Measurements from ENCODE around the gene DAPK2.

The DAPK2 gene

DNA sequence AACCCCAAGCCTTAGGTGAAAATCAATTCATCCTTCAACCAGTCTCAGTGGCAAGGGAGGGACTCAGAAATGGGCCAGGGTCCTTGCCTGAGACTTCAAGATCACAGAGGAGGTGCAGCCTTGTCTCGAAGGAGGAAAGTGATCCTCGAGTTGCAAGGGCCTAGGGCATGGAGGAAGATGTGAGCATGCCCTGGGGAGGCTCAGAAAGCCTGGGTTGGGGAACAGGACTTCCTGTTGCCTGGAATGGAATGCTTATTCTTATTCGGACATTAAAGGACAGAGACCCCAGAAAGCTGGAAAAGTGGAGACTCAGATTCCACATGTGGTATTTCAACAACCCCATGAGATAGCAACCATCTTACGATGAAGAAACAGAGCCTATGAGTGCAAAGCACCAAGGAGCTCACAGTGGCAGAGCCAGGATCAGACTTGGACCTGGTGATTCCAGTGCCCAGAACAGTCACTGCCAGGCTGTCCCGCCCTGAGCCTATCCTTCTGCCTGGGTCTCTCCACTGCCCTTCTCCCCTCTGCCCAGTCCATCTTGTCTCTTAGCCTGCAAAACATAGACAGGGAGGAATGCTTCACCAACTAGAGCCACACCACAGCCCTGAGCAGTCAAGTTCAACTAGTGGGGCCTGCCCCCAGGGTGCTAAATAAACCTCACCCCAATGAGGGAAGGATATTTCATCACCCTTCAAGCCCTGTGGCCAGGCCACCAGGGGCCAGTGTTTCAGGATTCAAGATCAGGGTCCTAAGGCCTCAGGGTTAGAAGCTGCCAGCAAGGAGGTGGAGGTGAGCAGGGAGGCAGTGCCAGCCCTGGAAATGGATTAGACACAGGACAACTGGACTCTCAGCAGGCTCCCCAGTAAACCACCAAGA lies 21.9 kb downstream of the DAPK2 start:
- H3K9me3 ChIP-seq (ENCODE audit: low read depth, low read length), result no peaks in the 10 kb centered on the region
- H3K9ac ChIP-seq (ENCODE audit: insufficient read length), result no peak overlapping the region
- DNase-seq (ENCODE audit: low read depth, low spot score), result no peak
- H3K4me3 ChIP-seq, result no peak overlapping the region
- TF ChIP-seq FOXP2 (optimal IDR thresholded peaks at IDR 0.05; ENCODE audit: control extremely low read depth, extremely low read length, insufficient read depth) (no peak), POLR2AphosphoS5 (IDR thresholded peaks at IDR 0.05; ENCODE audit: borderline replicate concordance, low read depth, low read length) (no peak), EZH2 (IDR thresholded peaks at IDR 0.05) (no peak)
- H3K36me3 ChIP-seq (ENCODE audit: insufficient read depth, low read length), result no peaks in the 10 kb centered on the region
- no peak overlapping the region for H3K27ac ChIP-seq

GRCh38 chr15:64023220-64023619 lies 23.1 kb downstream of the DAPK2 start:
- Histone ChIP-seq H3K9ac (ENCODE audit: insufficient read length) (no peak overlapping the region), H3K4me3 (no peak overlapping the region), H3K9me3 (ENCODE audit: low read depth, low read length) (no peaks in the 10 kb centered on the region), H3K27ac (no peak overlapping the region), H3K36me3 (ENCODE audit: insufficient read depth, low read length) (no peaks in the 10 kb centered on the region)
- TF ChIP-seq EZH2 (IDR thresholded peaks at IDR 0.05) (no peak), FOXP2 (optimal IDR thresholded peaks at IDR 0.05; ENCODE audit: control extremely low read depth, extremely low read length, insufficient read depth) (no peak), POLR2AphosphoS5 (IDR thresholded peaks at IDR 0.05; ENCODE audit: borderline replicate concordance, low read depth, low read length) (no peak)
- no peak for DNase-seq (ENCODE audit: low read depth, low spot score)

- no peak overlapping the region for H3K9ac ChIP-seq (ENCODE audit: insufficient read length)
- H3K9me3 ChIP-seq (ENCODE audit: low read depth, low read length), result no peaks in the 10 kb centered on the region
- no peaks in the 10 kb centered on the region for H3K36me3 ChIP-seq (ENCODE audit: insufficient read depth, low read length)
- H3K27ac ChIP-seq, result no peak overlapping the region
- no peak overlapping the region for H3K4me3 ChIP-seq
- TF ChIP-seq EZH2 (IDR thresholded peaks at IDR 0.05), result no peak
- no peak for TF ChIP-seq POLR2AphosphoS5 (IDR thresholded peaks at IDR 0.05; ENCODE audit: borderline replicate concordance, low read depth, low read length)
- no peak for TF ChIP-seq FOXP2 (optimal IDR thresholded peaks at IDR 0.05; ENCODE audit: control extremely low read depth, extremely low read length, insufficient read depth)
- no peak for DNase-seq (ENCODE audit: low read depth, low spot score)
These were observed 23.7 kb downstream of the DAPK2 start for GRCh38 chr15:64022571-64022970.

DNA sequence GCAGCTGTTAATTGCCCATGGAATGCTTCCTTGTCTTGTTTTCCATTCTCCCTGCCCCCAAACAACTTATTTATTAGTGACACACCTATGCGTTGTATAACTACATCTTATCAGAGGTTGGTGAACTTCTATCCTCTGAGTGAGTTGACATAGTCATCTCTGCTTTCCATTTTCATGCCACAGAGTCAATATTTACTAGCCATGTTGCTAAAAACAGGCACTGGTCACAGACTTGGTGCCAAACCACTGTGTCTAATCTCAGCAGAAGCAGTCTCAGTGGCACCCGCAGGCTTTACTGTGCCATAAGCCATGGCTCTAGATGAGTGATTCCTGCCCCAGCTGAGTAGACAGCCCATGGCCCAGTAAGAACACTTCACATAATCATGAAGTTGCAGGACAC lies 26.5 kb downstream of the DAPK2 start:
- H3K9me3 ChIP-seq (ENCODE audit: low read depth, low read length), result no peaks in the 10 kb centered on the region
- H3K27ac ChIP-seq, result no peak overlapping the region
- H3K4me3 ChIP-seq, result no peak overlapping the region
- no peaks in the 10 kb centered on the region for H3K36me3 ChIP-seq (ENCODE audit: insufficient read depth, low read length)
- no peak for DNase-seq (ENCODE audit: low read depth, low spot score)
- TF ChIP-seq POLR2AphosphoS5 (IDR thresholded peaks at IDR 0.05; ENCODE audit: borderline replicate concordance, low read depth, low read length) (no peak), EZH2 (IDR thresholded peaks at IDR 0.05) (no peak), FOXP2 (optimal IDR thresholded peaks at IDR 0.05; ENCODE audit: control extremely low read depth, extremely low read length, insufficient read depth) (no peak)
- H3K9ac ChIP-seq (ENCODE audit: insufficient read length), result no peak overlapping the region

DNA sequence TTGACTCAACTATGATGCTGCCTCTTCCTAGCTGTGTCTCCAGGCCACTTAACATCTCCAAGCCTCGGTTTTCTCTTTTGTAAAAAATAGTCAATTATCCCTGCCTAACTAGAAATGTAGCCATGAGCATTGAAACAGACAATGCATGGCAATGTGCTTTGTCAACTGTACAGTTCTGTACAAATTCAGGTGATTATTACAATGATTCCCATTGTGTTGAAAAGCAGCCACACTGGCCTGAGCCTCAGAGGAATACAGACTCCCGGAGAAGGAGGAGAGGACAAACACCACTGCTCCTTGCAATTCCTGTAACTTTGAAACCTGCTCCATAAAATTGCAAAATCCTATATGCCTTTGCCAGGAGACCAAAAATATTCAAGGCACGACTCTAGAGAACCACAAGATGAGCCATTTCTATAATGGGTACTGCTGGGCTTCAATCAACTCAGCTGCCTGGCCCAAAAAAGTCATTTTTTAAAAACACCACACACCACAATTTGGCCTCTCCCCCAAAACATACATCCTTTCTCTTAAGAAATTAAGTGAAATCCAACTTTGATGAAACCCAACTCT lies 28.6 kb downstream of the DAPK2 start:
- Histone ChIP-seq H3K36me3 (ENCODE audit: insufficient read depth, low read length) (no peaks in the 10 kb centered on the region), H3K27ac (no peak overlapping the region), H3K9me3 (ENCODE audit: low read depth, low read length) (no peaks in the 10 kb centered on the region), H3K9ac (ENCODE audit: insufficient read length) (no peak overlapping the region), H3K4me3 (no peak overlapping the region)
- DNase-seq (ENCODE audit: low read depth, low spot score), result no peak
- no peak for TF ChIP-seq POLR2AphosphoS5 (IDR thresholded peaks at IDR 0.05; ENCODE audit: borderline replicate concordance, low read depth, low read length)

DNA sequence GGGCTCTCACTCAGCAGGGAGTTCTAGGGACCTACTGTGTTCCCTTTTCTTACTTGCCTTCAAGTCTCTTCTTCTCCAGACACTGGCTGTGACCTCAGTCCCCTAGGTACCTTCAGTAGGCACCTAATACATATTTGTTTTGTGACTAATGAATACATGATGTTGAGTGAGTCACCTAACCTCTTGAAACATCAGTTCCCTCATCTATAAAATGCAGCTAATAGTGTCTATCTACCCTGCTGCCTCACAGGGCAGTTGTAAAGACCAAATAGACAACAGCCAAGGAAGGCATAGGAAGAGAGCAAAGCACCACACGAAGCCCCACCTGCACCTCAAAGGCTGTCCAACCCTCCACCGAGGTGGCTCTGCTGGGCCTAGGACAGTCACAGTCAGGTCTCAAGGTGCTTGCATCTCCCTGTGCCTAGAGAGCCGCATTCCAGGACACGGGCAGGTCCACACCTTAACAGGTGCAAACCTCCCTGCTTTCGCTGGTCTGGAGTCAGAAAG lies 29.1 kb downstream of the DAPK2 start:
- no peak overlapping the region for H3K27ac ChIP-seq
- no peaks in the 10 kb centered on the region for H3K36me3 ChIP-seq (ENCODE audit: insufficient read depth, low read length)
- TF ChIP-seq POLR2AphosphoS5 (IDR thresholded peaks at IDR 0.05; ENCODE audit: borderline replicate concordance, low read depth, low read length) (no peak), EZH2 (IDR thresholded peaks at IDR 0.05) (no peak), FOXP2 (optimal IDR thresholded peaks at IDR 0.05; ENCODE audit: control extremely low read depth, extremely low read length, insufficient read depth) (no peak)
- no peaks in the 10 kb centered on the region for H3K9me3 ChIP-seq (ENCODE audit: low read depth, low read length)
- no peak overlapping the region for H3K9ac ChIP-seq (ENCODE audit: insufficient read length)
- no peak overlapping the region for H3K4me3 ChIP-seq
- no peak for DNase-seq (ENCODE audit: low read depth, low spot score)

DNA sequence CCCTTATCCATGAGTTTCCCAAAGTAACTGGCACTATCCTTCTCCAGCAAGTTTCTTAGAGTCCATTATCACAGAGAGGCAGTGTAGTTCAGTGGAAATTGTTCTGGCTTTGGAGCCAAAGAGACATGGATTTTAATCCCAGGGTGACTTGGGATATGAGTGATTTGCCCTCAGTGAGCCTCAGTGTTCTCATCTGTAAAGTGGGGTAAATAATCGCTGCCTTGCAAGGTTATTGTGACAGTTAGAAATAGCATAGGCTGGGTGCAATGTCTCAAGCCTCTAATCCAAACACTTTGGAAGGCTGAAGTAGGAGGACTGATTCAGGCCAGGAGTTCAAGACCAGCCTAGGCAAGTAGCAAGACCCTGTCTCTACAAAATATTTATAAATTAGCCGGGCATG lies 30.0 kb downstream of the DAPK2 start:
- Histone ChIP-seq H3K27ac (no peak overlapping the region), H3K4me3 (no peak overlapping the region), H3K9ac (ENCODE audit: insufficient read length) (no peak overlapping the region), H3K36me3 (ENCODE audit: insufficient read depth, low read length) (no peaks in the 10 kb centered on the region), H3K9me3 (ENCODE audit: low read depth, low read length) (no peaks in the 10 kb centered on the region)
- no peak for DNase-seq (ENCODE audit: low read depth, low spot score)
- TF ChIP-seq POLR2AphosphoS5 (IDR thresholded peaks at IDR 0.05; ENCODE audit: borderline replicate concordance, low read depth, low read length) (no peak), EZH2 (IDR thresholded peaks at IDR 0.05) (no peak), FOXP2 (optimal IDR thresholded peaks at IDR 0.05; ENCODE audit: control extremely low read depth, extremely low read length, insufficient read depth) (no peak)

GRCh38 chr15:64014995-64015394 lies 31.3 kb downstream of the DAPK2 start:
- no peaks in the 10 kb centered on the region for H3K36me3 ChIP-seq (ENCODE audit: insufficient read depth, low read length)
- no peak overlapping the region for H3K27ac ChIP-seq
- no peak for TF ChIP-seq EZH2 (IDR thresholded peaks at IDR 0.05)
- no peak for TF ChIP-seq POLR2AphosphoS5 (IDR thresholded peaks at IDR 0.05; ENCODE audit: borderline replicate concordance, low read depth, low read length)
- DNase-seq (ENCODE audit: low read depth, low spot score), result no peak
- no peak overlapping the region for H3K9ac ChIP-seq (ENCODE audit: insufficient read length)
- H3K4me3 ChIP-seq, result no peak overlapping the region
- H3K9me3 ChIP-seq (ENCODE audit: low read depth, low read length), result no peaks in the 10 kb centered on the region
